Stimulated activated naive CD8-positive, alpha-beta T cell treated with anti-CD3 and anti-CD28 coated beads, Interleukin-15, Interleukin-2, amounts not matched to agents 100 ng/mL and 50 ng/mL, for 24 hours (primary cell): ENCODE data around the gene NCBP3.

Experiments
- H3K27ac Mint-ChIP-seq: one replicate; pipeline ENCODE4 v1.8.0; 2021; ENCODE audit warnings: mild to moderate bottlenecking, mixed read lengths
- H3K27me3 Mint-ChIP-seq: one replicate; pipeline ENCODE4 v1.8.0; 2021; ENCODE audit warnings: mixed read lengths
- H3K36me3 Mint-ChIP-seq: one replicate; pipeline ENCODE4 v1.8.0; 2021; ENCODE audit warnings: low read depth, mixed read lengths
- H3K4me1 Mint-ChIP-seq: one replicate; pipeline ENCODE4 v1.8.0; 2021; ENCODE audit warnings: low read depth, mixed read lengths
- H3K4me3 Mint-ChIP-seq: one replicate; pipeline ENCODE4 v1.8.0; 2021; ENCODE audit warnings: mild to moderate bottlenecking, mixed read lengths
- H3K9me3 Mint-ChIP-seq: one replicate; pipeline ENCODE4 v1.8.0; 2021; ENCODE audit warnings: mixed read lengths

Gene NCBP3

DNA sequence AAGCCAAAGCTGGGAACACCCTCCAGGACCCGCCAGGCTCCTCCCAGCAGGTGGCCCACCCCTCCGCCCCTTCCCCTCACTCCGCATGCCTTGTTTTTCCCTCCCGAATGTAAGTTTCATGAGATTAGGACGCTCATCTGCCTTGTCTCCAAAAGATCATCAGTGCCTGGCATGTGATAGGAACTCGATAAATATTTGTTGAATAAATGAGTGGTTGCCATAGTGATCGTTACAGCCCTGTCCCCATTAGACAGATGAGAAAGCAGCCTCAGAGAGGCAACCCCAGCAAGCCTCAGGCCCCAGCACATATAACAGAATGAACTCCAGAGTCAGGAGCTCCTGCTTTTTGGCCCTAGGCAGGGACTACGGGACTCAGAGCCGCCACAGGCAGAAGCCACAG, 41.8 kb upstream of the NCBP3 start:
- no peak overlapping the region for H3K4me3 Mint-ChIP-seq
- H3K4me1 Mint-ChIP-seq = peaks cover 35% of the 10 kb centered on the region
- H3K36me3 Mint-ChIP-seq = no peaks in the 10 kb centered on the region
- H3K27me3 Mint-ChIP-seq = peaks cover 7% of the 10 kb centered on the region
- no peaks in the 10 kb centered on the region for H3K9me3 Mint-ChIP-seq
- no peak overlapping the region for H3K27ac Mint-ChIP-seq

DNA sequence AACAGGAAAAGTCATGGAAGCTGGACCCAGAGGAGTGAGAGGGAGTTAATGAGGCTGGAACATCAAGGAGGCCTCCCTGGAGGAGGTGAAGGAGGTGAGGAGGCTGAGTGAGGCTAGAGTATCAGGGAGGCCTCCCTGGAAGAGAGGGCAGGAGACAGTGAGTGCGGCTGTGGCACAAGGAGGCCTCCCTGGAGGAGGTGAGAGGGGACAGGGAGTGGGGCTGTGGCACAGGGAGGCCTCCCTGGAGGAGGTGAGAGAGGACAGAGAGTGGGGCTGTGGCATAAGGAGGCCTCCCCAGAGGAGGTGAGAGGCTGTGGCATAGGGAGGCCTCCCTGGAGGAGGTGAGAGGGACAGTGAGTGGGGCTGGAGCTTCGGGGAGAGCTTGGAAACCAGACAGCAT, 41.3 kb upstream of the NCBP3 start:
- Mint-ChIP-seq H3K9me3 (no peaks in the 10 kb centered on the region), H3K27me3 (peaks cover 7% of the 10 kb centered on the region), H3K4me1 (peaks cover 35% of the 10 kb centered on the region), H3K27ac (no peak overlapping the region), H3K36me3 (no peaks in the 10 kb centered on the region), H3K4me3 (no peak overlapping the region)

DNA sequence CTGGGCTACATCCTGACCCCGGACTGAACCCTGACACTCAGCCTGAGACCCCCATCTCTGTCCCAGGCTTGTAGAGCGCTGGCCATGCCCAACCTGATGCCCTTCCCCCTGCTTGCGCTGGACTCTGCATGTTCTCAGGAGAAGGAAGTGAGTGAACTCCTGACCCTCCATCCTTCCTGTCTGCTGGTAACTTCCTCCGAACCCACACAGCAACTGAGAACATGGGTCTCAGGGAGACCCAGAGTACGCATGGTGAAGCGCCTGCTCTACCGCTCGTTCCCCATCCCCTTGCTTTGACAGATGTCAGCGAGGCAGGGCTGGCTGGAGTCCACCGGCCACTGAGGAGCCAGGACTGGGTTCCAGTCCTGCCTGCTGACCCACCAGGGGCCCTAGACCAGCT, 40.7 kb upstream of the NCBP3 start:
- Mint-ChIP-seq H3K36me3 (no peaks in the 10 kb centered on the region), H3K27me3 (peaks cover 7% of the 10 kb centered on the region), H3K27ac (peak overlapping the region; percentile 81), H3K9me3 (no peaks in the 10 kb centered on the region), H3K4me3 (no peak overlapping the region), H3K4me1 (peaks cover 32% of the 10 kb centered on the region)

DNA sequence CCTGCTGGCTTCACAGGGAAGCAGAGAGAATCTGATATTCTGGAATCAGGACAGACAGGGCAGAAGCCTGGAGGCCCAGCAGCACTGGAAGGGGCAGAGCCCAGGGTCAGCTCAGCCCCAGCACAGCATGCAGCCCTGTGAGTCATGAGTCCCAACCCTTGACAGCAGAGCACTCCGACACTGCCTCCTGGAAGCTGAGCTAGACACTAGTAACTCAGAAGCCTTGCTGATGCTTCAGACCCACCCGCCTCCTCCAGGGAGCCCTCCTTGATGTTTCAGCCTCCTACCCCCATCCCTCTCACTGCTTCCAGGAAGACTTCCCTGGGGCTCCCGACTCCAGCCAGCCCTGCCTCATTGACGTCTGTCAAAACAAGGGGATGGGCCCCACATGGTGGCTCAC, 39.9 kb upstream of the NCBP3 start:
- Mint-ChIP-seq H3K4me1 (peaks cover 24% of the 10 kb centered on the region), H3K36me3 (no peaks in the 10 kb centered on the region), H3K9me3 (no peaks in the 10 kb centered on the region), H3K27me3 (no peaks in the 10 kb centered on the region), H3K4me3 (no peak overlapping the region), H3K27ac (peak overlapping the region; percentile 72)

DNA sequence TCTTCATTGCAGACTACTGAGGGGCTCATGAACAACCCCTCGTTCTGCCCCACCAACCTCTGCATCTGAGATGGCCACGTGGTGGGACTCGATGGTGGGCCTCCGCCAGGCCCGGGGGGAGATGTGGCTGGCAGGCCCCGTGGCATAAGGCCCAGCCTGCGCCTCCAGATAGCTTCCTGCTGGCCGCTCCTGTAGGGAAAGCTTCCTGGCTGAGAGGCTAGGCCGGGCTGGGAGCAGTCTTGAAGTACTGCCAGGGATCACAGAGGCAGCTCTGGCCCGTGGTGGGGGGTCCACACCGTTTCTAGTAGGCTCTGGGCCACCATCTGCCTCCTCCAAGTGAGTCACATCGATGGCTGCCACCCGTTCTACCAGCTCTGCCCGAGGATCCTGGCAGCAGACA, 39.2 kb upstream of the NCBP3 start:
- no peaks in the 10 kb centered on the region for H3K9me3 Mint-ChIP-seq
- H3K27me3 Mint-ChIP-seq = no peaks in the 10 kb centered on the region
- no peak overlapping the region for H3K27ac Mint-ChIP-seq
- H3K4me1 Mint-ChIP-seq = peaks cover 19% of the 10 kb centered on the region
- no peak overlapping the region for H3K4me3 Mint-ChIP-seq
- no peaks in the 10 kb centered on the region for H3K36me3 Mint-ChIP-seq

DNA sequence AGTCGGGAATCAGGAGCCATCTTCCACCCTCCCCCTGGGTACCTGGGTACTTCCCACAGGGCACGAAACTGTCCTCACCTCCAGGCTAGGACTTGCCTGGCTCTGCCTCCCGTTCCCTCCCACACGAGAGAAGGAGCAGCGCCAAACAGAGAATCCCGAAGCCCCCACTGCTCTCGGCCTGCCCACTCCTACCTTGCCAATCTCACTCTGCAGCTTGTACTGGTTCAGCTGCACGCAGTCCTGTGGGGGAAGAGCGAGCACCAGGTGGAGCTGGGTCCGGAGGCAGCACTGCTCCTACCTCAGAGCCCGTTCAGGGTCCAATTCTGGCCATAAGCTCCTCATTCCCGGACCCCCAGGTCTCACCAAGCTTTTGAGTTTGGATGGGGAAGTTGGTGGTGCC, 38.1 kb upstream of the NCBP3 start:
- H3K36me3 Mint-ChIP-seq = no peaks in the 10 kb centered on the region

DNA sequence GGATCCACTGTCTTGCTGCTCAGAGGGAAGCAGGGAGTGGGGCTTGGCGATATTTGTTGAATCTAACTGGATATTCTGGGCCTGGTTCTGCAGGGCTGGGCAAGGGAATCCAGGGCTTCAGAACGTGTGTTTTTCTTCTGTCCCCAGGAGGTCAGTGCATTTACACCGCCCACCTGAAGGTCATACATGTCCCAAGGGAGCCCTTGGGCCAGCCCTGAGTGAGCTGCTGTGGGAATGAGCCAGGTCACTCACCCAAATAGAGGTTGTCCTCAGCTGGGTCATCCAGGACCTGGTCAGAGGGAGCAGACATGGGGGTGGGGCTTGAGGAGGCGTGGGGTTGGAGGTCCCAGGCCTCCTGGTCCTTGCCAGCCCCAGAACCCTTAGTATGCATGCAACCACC, 36.2 kb upstream of the NCBP3 start:
- Mint-ChIP-seq H3K4me3 (no peak overlapping the region), H3K9me3 (no peaks in the 10 kb centered on the region), H3K36me3 (no peaks in the 10 kb centered on the region), H3K27ac (no peak overlapping the region), H3K27me3 (no peaks in the 10 kb centered on the region), H3K4me1 (peaks cover 10% of the 10 kb centered on the region)

More for the DNA sequence above, 38.1 kb upstream of the NCBP3 start:
- no peaks in the 10 kb centered on the region for H3K9me3 Mint-ChIP-seq
- no peak overlapping the region for H3K27ac Mint-ChIP-seq
- no peaks in the 10 kb centered on the region for H3K27me3 Mint-ChIP-seq
- no peak overlapping the region for H3K4me3 Mint-ChIP-seq
- peaks cover 17% of the 10 kb centered on the region for H3K4me1 Mint-ChIP-seq

DNA sequence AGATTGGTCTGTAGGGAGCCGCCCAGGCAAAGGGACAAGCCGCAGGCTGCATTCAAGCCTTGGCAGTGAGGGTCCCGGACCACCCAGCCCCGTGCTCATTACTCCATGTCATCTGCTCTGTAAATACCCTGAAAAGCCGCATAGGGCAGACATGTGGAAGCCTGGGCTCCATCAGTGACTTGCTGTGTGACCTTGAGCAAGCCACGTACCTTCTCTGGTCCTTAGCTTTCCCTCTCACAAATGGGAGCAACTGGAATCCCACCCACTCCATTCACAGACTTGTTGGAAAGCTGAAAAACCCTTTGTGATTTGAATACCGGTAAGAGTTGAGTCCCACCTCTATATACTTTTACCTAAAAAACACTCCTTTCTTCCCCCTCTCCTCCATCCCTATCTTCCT, 34.9 kb upstream of the NCBP3 start:
- no peak overlapping the region for H3K27ac Mint-ChIP-seq
- no peaks in the 10 kb centered on the region for H3K9me3 Mint-ChIP-seq
- no peak overlapping the region for H3K4me3 Mint-ChIP-seq
- no peaks in the 10 kb centered on the region for H3K4me1 Mint-ChIP-seq
- H3K36me3 Mint-ChIP-seq = no peaks in the 10 kb centered on the region
- H3K27me3 Mint-ChIP-seq = no peaks in the 10 kb centered on the region

DNA sequence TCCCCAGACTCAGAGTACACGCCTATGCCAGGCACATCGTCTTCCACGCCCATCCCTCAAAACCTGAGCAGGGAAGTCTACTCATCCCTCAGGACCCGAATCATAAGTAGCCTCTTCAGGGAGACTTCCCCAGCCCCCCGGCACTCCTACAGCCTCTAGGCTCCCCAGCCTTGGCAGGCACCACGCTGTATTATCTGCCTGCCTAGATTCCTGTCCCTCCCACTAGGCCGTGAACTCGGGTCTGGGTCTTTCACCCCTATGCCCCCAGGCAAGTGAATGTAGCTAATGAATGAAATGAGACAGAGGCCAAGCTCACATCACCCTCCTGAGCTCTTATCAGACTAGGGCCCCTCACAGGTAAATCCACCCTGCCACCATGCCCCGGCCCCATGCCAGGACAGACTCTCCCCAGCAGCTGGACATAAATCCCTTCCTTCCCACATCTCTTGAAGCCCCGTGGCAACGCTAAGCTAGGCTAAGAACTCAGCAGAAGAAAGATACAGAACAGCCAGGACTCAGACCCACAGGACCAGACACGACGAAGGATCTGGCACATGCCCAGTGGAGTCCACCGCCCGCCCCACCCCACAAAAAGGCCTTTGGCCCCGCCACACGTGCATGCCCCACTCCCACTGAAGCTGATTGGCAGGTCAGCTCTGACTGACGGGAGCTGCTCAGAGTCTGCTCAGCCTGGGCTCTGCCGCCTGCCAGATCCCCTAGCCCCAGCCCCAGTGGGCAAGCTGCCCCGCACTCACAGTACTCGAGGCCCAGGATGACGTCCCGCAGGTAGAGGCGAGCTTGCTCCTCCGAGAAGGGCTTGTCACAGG, 33.8 kb upstream of the NCBP3 start:
- Mint-ChIP-seq H3K27ac (no peak overlapping the region), H3K27me3 (no peaks in the 10 kb centered on the region), H3K9me3 (no peaks in the 10 kb centered on the region), H3K4me3 (no peak overlapping the region), H3K4me1 (no peaks in the 10 kb centered on the region), H3K36me3 (no peaks in the 10 kb centered on the region)

DNA sequence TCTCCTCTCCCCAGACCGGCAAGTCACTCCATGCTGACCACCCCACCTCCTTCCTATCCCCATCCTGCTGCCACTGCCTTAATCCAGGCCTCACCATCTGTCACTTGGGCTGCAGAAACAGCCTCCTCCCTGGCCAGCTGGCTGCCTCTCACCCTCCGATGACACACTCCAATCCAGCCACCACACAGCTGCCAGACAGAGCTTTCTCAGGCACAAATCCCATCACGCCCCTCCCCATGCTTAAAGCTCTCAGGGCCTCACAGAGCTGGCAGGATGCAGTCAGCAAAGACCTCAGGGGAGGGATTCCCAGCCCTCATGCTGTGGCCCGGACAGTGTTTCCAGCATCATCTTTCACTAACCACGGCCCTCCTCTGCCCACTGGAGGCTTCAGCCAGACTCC, 33.1 kb upstream of the NCBP3 start:
- H3K4me3 Mint-ChIP-seq = no peak overlapping the region
- H3K27me3 Mint-ChIP-seq = no peaks in the 10 kb centered on the region
- no peak overlapping the region for H3K27ac Mint-ChIP-seq
- H3K9me3 Mint-ChIP-seq = no peaks in the 10 kb centered on the region
- H3K4me1 Mint-ChIP-seq = no peaks in the 10 kb centered on the region
- H3K36me3 Mint-ChIP-seq = no peaks in the 10 kb centered on the region

DNA sequence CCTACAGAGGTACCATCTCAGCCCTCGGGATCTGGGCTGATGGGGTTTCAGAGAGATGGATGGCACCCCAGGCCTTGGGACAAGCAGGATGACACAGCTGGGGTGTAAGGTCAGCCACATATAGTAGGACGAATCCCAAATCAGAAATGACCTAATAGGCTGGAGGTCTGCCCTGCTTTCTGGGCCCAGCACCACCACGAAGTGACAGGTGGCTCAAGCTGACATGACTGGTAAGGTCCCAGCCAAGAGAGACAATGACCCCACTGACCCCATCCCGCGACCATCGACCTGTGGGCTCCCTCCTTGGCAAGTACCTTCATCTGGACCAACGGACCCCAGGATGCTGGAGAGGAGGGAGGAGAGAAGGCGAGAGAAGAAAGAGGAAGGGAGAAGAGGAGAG, 31.2 kb upstream of the NCBP3 start:
- no peak overlapping the region for H3K4me3 Mint-ChIP-seq
- no peaks in the 10 kb centered on the region for H3K4me1 Mint-ChIP-seq
- H3K36me3 Mint-ChIP-seq = no peaks in the 10 kb centered on the region

DNA sequence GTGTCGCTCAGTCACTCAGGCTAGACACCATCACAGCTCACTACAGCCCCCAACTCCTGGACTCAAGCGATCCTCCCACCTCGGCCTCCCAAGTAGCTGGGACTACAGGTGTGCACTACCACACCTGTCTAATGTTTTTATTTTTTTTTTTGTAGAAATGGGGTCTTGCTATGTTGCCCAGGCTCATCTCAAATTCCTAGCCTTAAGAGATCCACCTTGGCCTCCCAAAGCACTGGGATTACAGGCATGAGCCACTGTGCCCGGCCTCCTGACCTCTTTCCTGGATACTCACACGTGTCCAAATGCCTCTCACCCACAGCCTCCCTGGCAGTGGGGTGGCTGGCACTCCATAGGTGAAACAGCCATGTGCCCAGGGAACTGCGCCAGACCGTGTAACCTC, 29.3 kb upstream of the NCBP3 start:
- H3K27me3 Mint-ChIP-seq = no peaks in the 10 kb centered on the region
- H3K9me3 Mint-ChIP-seq = no peaks in the 10 kb centered on the region
- H3K4me3 Mint-ChIP-seq = no peak overlapping the region
- H3K36me3 Mint-ChIP-seq = no peaks in the 10 kb centered on the region
- H3K27ac Mint-ChIP-seq = no peak overlapping the region
- H3K4me1 Mint-ChIP-seq = peaks cover 5% of the 10 kb centered on the region

More for the DNA sequence above, 31.2 kb upstream of the NCBP3 start:
- Mint-ChIP-seq H3K27me3 (no peaks in the 10 kb centered on the region), H3K9me3 (no peaks in the 10 kb centered on the region), H3K27ac (no peak overlapping the region)

DNA sequence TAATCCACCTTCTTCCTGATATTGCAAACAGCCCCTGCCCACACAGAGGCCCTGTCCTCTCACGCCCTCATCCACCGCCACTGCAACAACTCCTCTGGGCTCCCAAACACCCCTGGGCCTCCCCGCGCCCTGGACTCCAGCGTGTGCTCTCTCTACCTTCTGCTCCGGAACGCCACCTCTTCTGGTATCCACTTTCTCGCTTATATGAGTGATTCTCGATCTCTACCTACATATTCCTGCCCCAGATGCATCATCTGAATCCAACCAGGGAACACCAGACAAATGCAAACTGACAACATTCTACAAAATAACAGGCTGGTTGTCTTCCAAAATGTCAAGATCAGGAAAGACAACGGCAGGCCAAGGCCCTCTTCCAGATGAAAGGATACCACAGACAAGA, 27.8 kb upstream of the NCBP3 start:
- Mint-ChIP-seq H3K27ac (no peak overlapping the region), H3K27me3 (no peaks in the 10 kb centered on the region), H3K4me3 (no peak overlapping the region), H3K9me3 (no peaks in the 10 kb centered on the region), H3K4me1 (peaks cover 5% of the 10 kb centered on the region), H3K36me3 (no peaks in the 10 kb centered on the region)

DNA sequence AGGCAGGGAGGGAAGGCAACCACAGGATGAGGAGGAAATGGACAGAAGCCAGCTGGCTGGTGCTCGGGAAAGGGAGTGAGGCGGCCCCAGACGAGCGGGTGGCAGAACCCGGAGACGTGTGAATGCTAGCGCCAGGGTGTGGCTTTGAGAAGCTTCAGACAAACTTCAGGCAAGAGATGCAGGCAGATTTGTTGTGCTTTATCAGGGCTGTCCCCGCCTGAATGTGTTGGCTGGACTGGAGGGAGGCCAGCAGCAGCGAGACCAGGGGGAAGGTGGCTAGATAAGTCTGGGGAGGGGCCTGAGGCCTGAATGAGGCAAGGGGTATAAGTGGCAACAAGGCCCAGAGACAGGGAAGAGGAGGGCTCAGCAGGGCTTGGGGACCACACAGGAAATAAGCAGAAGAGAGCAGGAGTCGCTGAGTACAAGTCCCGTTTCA, 24.8 kb upstream of the NCBP3 start:
- Mint-ChIP-seq H3K27me3 (no peaks in the 10 kb centered on the region), H3K27ac (peak overlapping the region; percentile 51), H3K4me3 (no peak overlapping the region), H3K36me3 (no peaks in the 10 kb centered on the region), H3K4me1 (peaks cover 5% of the 10 kb centered on the region), H3K9me3 (no peaks in the 10 kb centered on the region)

DNA sequence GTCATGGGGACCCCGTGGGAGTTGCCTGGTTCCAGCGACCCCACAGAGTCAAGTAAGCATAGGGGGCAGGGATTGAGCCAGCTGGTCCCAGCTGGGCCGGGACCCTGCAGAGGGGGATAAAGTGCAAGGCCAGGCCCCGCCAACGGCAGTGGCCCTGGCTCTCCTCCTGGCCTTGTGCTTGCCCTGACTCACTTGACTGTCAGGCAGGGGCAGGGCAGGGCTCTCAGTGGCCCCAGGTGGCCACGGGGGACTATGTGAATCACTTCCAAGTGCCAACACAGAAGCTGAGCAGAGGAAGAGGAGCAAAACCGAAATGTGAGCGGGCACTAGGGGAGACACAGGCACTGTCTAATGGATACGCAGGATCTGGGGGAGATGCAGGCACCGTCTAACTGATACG, 21.6 kb upstream of the NCBP3 start:
- Mint-ChIP-seq H3K27ac (no peak overlapping the region), H3K27me3 (no peaks in the 10 kb centered on the region)

DNA sequence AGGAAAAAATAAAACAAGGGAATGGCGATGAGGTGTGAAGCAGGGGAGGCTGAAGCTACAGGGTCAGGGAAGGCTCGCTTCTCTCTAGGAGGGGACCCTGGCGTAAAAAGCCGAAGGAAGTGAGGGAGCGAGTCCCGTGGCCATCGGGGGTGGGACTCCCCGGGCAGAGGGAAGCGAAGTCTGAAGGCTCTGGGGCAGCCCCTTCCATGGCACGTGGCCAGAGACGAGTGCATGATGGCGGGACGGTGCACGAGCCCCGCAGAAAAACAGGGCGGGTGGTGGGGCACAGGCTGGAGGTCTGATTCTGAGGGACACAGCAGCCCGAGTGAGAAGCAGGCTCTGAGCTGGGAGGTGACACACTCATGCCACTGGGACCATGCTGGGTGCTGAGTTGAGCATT, 21.1 kb upstream of the NCBP3 start:
- H3K4me1 Mint-ChIP-seq = peaks cover 5% of the 10 kb centered on the region
- H3K4me3 Mint-ChIP-seq = no peak overlapping the region
- H3K9me3 Mint-ChIP-seq = no peaks in the 10 kb centered on the region
- H3K27ac Mint-ChIP-seq = no peak overlapping the region
- H3K36me3 Mint-ChIP-seq = no peaks in the 10 kb centered on the region
- H3K27me3 Mint-ChIP-seq = no peaks in the 10 kb centered on the region

More for the DNA sequence above, 21.6 kb upstream of the NCBP3 start:
- Mint-ChIP-seq H3K36me3 (no peaks in the 10 kb centered on the region), H3K9me3 (no peaks in the 10 kb centered on the region), H3K4me3 (no peak overlapping the region), H3K4me1 (peaks cover 5% of the 10 kb centered on the region)
